Epithelial cell of proximal tubule (primary cell): ENCODE data around the gene CMTM2. TPM values are rescaled to one million over a fixed set of nuclear protein-coding genes. Genes with fewer than 3 reads are reported as not detected.
A peak's percentile ranks its signal among the peaks of the same experiment; 100 is the strongest.

Source experiments
- DNase-seq: peaks from one replicate; pipeline ENCODE4 v3.0.0-alpha.2; 2011; ENCODE audit warnings: low read depth
- H3K4me3 ChIP-seq: 2 replicates; pipeline ENCODE4 v1.5.1; 2011; ENCODE audit warnings: low read depth, mild to moderate bottlenecking, low read length
- total RNA-seq: library from RNA; depleted of rRNA; stranded (reverse); fragments of >200 nt; gene quantifications from 2 replicates; pipeline ENCODE4 v1.2.3, GENCODE V29; 2015
- TF ChIP-seq, protein P1 (sequence below): conservative IDR thresholded peaks from 2 replicates; pipeline ENCODE4 v1.5.1; 2012; ENCODE audit warnings: low read depth, mild to moderate bottlenecking, low read length

The CMTM2 gene
- total RNA-seq, 1 donor from 2014 or later, result 1.8 TPM

GRCh38 chr16:66539623-66540469, 39.4 kb upstream of the CMTM2 start:
- DNase-seq, result peak; percentile 80
- TF ChIP-seq, protein P1, sequence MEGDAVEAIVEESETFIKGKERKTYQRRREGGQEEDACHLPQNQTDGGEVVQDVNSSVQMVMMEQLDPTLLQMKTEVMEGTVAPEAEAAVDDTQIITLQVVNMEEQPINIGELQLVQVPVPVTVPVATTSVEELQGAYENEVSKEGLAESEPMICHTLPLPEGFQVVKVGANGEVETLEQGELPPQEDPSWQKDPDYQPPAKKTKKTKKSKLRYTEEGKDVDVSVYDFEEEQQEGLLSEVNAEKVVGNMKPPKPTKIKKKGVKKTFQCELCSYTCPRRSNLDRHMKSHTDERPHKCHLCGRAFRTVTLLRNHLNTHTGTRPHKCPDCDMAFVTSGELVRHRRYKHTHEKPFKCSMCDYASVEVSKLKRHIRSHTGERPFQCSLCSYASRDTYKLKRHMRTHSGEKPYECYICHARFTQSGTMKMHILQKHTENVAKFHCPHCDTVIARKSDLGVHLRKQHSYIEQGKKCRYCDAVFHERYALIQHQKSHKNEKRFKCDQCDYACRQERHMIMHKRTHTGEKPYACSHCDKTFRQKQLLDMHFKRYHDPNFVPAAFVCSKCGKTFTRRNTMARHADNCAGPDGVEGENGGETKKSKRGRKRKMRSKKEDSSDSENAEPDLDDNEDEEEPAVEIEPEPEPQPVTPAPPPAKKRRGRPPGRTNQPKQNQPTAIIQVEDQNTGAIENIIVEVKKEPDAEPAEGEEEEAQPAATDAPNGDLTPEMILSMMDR, result no peak
- H3K4me3 ChIP-seq, result no peak overlapping the region

DNA sequence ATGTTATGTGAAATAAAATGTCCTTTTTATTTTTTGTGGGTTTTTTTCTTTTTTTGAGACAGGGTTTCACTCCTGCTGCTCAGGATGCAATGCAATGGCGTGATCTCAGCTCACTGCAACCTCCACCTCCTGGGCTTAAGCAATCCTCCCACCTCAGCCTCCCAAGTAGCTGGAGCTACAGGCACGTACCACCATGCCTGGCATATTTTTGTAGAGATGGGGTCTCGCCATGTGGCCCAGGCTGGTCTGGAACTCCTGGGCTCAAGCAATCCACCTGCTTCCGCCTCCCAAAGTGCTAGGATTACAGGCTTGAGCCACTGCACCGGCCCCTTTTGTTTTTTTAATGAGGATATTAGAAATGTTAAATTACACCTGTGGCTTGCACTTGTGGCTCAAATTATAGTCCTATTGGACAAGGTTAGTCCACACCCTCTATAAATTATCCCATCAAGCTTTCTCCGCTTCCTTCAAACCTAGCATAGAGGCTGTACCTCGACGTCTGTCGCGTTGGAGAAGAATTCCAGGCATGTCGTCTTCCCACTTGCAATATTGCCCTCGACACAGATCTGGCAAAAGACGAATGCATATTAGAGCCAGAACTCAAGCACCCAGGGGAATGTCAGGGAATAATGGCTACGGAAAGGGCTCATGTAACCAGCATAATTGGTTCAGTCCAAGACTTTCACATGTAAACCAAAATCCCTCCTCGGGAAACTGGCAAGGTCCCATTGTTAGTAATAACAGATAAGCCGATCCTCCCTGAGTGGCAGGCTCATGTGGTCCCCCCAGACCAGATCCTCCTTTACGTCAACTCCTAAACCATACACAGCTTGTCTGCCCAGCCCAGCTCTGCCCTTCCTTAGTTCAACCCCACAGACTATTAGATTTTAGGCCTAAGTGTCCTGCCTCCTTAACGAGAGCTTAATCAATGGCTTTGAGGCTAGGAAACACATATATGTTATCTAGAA, 37.6 kb upstream of the CMTM2 start:
- TF ChIP-seq, protein P1, result no peak
- no peak overlapping the region for H3K4me3 ChIP-seq
- no peak for DNase-seq

GRCh38 chr16:66542396-66542795, 36.9 kb upstream of the CMTM2 start:
- no peak overlapping the region for H3K4me3 ChIP-seq
- DNase-seq, result no peak
- TF ChIP-seq, protein P1, result no peak

- TF ChIP-seq, protein P1, result no peak
- no peak for DNase-seq
- no peak overlapping the region for H3K4me3 ChIP-seq
Observed at GRCh38 chr16:66543541-66543940, 35.7 kb upstream of the CMTM2 start.

DNA sequence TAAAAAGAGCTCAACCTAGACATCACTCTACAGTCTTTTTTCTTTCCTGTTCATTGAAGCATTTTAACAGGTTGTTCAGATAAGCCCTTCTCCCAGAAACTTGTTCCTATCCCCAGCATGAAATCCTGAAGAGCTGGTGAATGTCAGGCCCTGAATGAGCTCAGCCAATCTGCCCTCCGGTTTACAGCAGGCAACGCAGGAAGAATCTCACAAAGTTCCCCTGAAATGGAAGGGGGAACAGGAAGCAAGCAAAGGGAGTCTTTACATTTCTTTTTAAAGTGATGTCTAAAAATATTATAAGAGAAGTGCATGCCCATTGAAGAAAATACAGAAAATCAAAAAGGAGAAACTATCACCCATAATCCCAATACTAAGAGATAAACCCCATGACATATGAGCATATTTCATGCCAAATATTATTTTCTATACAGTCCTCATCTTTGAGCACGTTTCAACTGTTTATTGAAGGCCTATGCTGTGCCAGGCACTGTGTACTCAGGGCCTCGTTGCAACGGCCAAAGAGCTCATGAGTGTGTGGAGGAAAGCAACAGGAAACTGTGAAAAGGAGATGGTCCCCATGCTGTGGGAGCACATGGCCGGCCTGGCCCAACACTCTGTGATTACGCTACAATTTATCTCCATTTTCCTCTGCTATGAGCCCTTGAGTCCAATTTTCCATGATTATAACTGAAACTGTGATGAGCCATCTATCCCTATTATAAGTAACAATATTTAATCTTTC, 35.1 kb upstream of the CMTM2 start:
- DNase-seq, result no peak
- H3K4me3 ChIP-seq, result no peak overlapping the region
- TF ChIP-seq, protein P1, result no peak
